ENCODE measurements around the gene SPOCK1. TPM values are rescaled to one million over a fixed set of nuclear protein-coding genes. Genes with fewer than 3 reads are reported as not detected.

Gene SPOCK1
- total and polyA plus RNA-seq, 2 experiments from 2014 or later, result 5.6 to 10.1 TPM

DNA sequence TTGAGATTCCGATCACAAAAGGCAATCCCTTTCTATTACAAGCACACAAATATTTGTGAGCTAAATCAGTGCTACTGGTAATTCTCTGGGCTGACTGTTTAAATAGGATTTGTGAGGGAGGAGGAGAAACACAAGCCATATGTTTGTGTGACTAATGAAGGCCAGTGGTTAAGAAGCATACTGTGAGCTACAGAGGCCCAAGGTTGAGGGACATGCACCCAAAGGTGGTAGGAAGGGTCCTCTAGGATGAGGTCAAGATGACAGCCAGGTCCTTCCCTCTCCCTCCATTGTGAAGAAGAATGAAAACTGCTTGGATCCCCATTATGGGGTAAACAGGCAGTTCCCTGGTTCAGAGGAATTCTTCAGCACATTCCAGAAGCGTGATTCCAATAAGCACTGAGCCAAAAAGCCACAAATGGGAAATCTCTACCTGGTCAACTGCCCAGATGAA, 83.9 kb downstream of the SPOCK1 start:
- Histone ChIP-seq H3K9me2 (replicated peaks; ENCODE audit: insufficient read depth) (no peaks in the 10 kb centered on the region), H3K79me2 (no peaks in the 10 kb centered on the region), H3K27ac (no peak overlapping the region), H2AFZ (no peak overlapping the region), H3K4me3 (no peak overlapping the region), H4K20me1 (ENCODE audit: insufficient read depth, poor library complexity, severe bottlenecking) (no peaks in the 10 kb centered on the region), H3K4me1 (ENCODE audit: insufficient read depth) (no peaks in the 10 kb centered on the region), H3K36me3 (replicated peaks; ENCODE audit: insufficient read depth, low read depth) (no peaks in the 10 kb centered on the region), H3K9me3 (ENCODE audit: low read depth) (peaks cover 4% of the 10 kb centered on the region), H3K27me3 (no peaks in the 10 kb centered on the region), H3K4me2 (no peak overlapping the region)
- no peak for DNase-seq (ENCODE audit: low spot score)
- TF ChIP-seq, protein P1, sequence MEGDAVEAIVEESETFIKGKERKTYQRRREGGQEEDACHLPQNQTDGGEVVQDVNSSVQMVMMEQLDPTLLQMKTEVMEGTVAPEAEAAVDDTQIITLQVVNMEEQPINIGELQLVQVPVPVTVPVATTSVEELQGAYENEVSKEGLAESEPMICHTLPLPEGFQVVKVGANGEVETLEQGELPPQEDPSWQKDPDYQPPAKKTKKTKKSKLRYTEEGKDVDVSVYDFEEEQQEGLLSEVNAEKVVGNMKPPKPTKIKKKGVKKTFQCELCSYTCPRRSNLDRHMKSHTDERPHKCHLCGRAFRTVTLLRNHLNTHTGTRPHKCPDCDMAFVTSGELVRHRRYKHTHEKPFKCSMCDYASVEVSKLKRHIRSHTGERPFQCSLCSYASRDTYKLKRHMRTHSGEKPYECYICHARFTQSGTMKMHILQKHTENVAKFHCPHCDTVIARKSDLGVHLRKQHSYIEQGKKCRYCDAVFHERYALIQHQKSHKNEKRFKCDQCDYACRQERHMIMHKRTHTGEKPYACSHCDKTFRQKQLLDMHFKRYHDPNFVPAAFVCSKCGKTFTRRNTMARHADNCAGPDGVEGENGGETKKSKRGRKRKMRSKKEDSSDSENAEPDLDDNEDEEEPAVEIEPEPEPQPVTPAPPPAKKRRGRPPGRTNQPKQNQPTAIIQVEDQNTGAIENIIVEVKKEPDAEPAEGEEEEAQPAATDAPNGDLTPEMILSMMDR (IDR thresholded peaks at IDR 0.05; ENCODE audit: poor library complexity), result no peak
- TF ChIP-seq EZH2phosphoT487 (IDR thresholded peaks at IDR 0.05; ENCODE audit: low read depth, severe bottlenecking, unreplicated experiment) (no peak), EZH2 (IDR thresholded peaks at IDR 0.05; ENCODE audit: borderline replicate concordance) (no peak)
- WGBS (ENCODE audit: low lambda C conversion rate, missing lambda C conversion rate), result 69% methylated on average over 2 of the region's 2 CpGs

DNA sequence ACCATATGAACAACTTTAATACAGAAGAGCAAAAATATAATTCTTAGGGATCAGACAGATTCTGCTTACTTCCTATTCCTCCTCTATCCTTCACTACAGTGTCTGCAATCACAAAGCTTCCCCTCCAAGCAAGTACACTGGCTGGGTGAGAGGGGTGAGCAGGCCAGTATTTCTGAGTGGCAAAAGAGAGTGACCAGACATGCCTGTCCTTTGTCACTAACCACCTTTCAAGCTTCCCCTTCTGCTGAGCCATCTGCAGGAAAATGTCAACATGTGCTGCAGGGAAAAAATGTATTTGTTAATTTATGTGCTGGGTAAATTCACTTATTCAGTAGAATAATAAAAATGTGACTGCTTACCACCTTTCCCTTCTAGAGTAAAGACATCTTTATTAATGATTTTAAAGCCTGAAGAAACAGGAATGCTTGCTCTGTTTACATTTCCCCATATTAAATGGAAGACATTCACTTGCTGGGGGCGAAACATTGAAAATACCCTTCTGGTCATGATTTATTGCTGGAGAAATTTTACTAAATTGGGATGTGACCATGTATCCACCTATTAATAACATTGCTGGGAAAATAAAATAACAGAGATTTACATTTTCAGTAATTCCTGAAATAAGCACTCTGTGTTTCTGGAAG, 84.9 kb downstream of the SPOCK1 start:
- 40% methylated on average over 1 of the region's 1 CpG for WGBS (ENCODE audit: low lambda C conversion rate, missing lambda C conversion rate)
- Histone ChIP-seq H3K9me2 (replicated peaks; ENCODE audit: insufficient read depth) (no peaks in the 10 kb centered on the region), H4K20me1 (ENCODE audit: insufficient read depth, poor library complexity, severe bottlenecking) (no peaks in the 10 kb centered on the region), H3K9me3 (ENCODE audit: low read depth) (peaks cover 4% of the 10 kb centered on the region), H3K4me1 (ENCODE audit: insufficient read depth) (no peaks in the 10 kb centered on the region), H3K36me3 (replicated peaks; ENCODE audit: insufficient read depth, low read depth) (no peaks in the 10 kb centered on the region), H2AFZ (no peak overlapping the region), H3K4me2 (no peak overlapping the region), H3K79me2 (no peaks in the 10 kb centered on the region), H3K27me3 (no peaks in the 10 kb centered on the region), H3K27ac (no peak overlapping the region), H3K4me3 (no peak overlapping the region)
- no peak for DNase-seq (ENCODE audit: low spot score)
- TF ChIP-seq EZH2 (IDR thresholded peaks at IDR 0.05; ENCODE audit: borderline replicate concordance) (no peak), EZH2phosphoT487 (IDR thresholded peaks at IDR 0.05; ENCODE audit: low read depth, severe bottlenecking, unreplicated experiment) (no peak)
- TF ChIP-seq, protein P1 (IDR thresholded peaks at IDR 0.05; ENCODE audit: poor library complexity), result no peak

DNA sequence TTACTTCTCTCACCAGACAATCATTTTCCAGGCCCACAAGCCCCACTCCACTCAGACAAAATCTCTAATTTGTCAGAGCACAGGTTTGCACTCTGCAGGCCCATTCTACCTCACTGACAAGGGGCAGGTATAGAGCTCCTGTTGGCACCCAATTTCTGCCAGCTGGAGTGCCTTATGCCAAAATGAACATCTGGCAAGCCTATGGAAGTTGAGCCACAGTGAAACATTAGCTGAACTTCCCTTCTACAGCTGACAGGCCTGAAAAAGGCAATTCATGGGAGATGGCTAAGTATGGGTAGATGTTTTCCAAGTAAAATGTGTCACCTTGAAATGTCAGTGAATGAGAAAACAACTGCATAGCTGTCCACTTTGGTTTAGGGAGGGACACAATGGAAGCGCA, 87.0 kb downstream of the SPOCK1 start:
- Histone ChIP-seq H3K27ac (no peak overlapping the region), H3K27me3 (no peaks in the 10 kb centered on the region), H3K4me1 (ENCODE audit: insufficient read depth) (no peaks in the 10 kb centered on the region), H3K9me2 (replicated peaks; ENCODE audit: insufficient read depth) (no peaks in the 10 kb centered on the region), H3K9me3 (ENCODE audit: low read depth) (peaks cover 4% of the 10 kb centered on the region), H3K4me2 (no peak overlapping the region), H2AFZ (no peak overlapping the region), H4K20me1 (ENCODE audit: insufficient read depth, poor library complexity, severe bottlenecking) (no peaks in the 10 kb centered on the region), H3K36me3 (replicated peaks; ENCODE audit: insufficient read depth, low read depth) (no peaks in the 10 kb centered on the region), H3K79me2 (no peaks in the 10 kb centered on the region), H3K4me3 (no peak overlapping the region)
- 94% methylated on average over 1 of the region's 1 CpG for WGBS (ENCODE audit: low lambda C conversion rate, missing lambda C conversion rate)
- TF ChIP-seq EZH2phosphoT487 (IDR thresholded peaks at IDR 0.05; ENCODE audit: low read depth, severe bottlenecking, unreplicated experiment), result no peak
- no peak for DNase-seq (ENCODE audit: low spot score)

DNA sequence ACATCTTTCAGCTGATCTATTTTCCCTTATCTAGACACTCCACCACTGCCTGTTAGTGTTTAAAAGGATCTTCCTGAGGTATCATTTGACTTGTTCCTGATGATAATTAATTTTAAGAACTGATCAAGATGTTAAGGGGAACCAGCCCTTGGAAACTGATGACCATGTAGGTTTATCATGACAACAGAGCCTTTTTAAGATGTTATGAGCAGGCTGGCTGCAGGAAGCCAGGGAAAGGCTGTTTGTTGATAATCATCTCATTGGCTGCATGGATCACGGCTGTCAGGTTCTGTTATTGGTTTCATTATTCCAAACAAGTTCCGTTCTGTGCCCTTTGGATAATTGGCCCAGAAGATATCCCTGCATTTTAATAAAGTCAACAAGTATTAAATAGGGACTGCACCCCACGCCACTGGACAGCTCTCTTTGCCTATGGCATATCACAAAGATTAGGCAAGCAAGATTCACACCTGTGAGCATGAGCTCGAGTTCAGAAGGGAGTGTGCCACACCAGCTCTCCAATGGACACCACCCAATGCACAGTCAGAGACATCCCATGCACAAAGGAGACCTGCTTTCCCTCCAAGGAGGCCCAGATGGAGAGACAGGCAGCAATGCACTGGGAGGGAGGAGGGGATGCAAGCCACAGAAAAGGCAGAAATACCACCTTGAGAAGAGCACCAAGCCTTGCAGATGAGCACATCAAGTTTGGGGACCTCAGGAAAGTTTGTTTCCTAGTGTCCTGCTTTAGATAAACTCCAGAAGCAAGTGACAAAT, 88.7 kb downstream of the SPOCK1 start:
- no peak overlapping the region for H3K27ac ChIP-seq
- H3K4me2 ChIP-seq, result no peak overlapping the region
- no peak overlapping the region for H3K4me3 ChIP-seq
- H2AFZ ChIP-seq, result no peak overlapping the region
- TF ChIP-seq, protein P1 (IDR thresholded peaks at IDR 0.05; ENCODE audit: poor library complexity), result no peak
- TF ChIP-seq EZH2 (IDR thresholded peaks at IDR 0.05; ENCODE audit: borderline replicate concordance) (no peak), EZH2phosphoT487 (IDR thresholded peaks at IDR 0.05; ENCODE audit: low read depth, severe bottlenecking, unreplicated experiment) (no peak)
- H3K36me3 ChIP-seq (replicated peaks; ENCODE audit: insufficient read depth, low read depth), result no peaks in the 10 kb centered on the region
- DNase-seq (ENCODE audit: low spot score), result no peak
- no peaks in the 10 kb centered on the region for H3K9me3 ChIP-seq (ENCODE audit: low read depth)
- H4K20me1 ChIP-seq (ENCODE audit: insufficient read depth, poor library complexity, severe bottlenecking), result no peaks in the 10 kb centered on the region
- no peaks in the 10 kb centered on the region for H3K79me2 ChIP-seq
- 68% methylated on average over 4 of the region's 4 CpGs for WGBS (ENCODE audit: low lambda C conversion rate, missing lambda C conversion rate)
- no peaks in the 10 kb centered on the region for H3K4me1 ChIP-seq (ENCODE audit: insufficient read depth)
- H3K27me3 ChIP-seq, result no peaks in the 10 kb centered on the region
- H3K9me2 ChIP-seq (replicated peaks; ENCODE audit: insufficient read depth), result no peaks in the 10 kb centered on the region

Measured in hepatocyte (in vitro differentiated cells).